ENCODE results near the gene CELF2.

DNA sequence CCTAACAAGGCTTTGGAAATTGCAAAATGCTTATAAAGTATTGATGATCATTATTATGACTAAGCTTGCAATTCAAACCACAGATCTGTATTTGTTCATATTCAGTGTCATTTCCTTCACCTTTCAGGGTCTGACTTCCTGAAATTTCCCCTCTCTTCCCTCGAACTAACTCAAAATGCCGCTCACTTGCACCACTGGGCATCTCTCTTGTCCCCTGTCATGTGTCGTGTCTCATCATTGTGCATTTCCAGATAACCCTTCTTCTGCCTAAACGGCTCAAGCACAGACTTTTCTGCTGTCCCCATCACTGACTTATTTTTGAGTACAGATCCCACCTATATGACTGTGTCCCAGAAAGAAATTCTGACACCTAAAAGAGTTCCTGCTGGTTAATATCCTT lies 41.0 kb upstream of the CELF2 start:
- TF ChIP-seq CTCF (IDR thresholded peaks at IDR 0.05) (no peak), EZH2phosphoT487 (IDR thresholded peaks at IDR 0.05) (no peak)
